ENCODE measurements around the gene SMAGP. TPM values are rescaled to one million over a fixed set of nuclear protein-coding genes. Genes with fewer than 3 reads are reported as not detected.
"Not testable (repeated sequence)": the region's sequence is repeated elsewhere in the genome, so short reads cannot be mapped to it uniquely, and the experiment has no call there.

Gene SMAGP
- total and polyA plus RNA-seq, 2 experiments from 2014 or later = 18.8 to 35.0 TPM

- no peak overlapping the region for H3K27ac ChIP-seq
- TF ChIP-seq EZH2 (IDR thresholded peaks at IDR 0.05; ENCODE audit: insufficient read depth, poor library complexity, severe bottlenecking) (no peak), EZH2phosphoT487 (IDR thresholded peaks at IDR 0.05; ENCODE audit: insufficient read depth, low read depth) (no peak)
- no peak overlapping the region for H3K4me2 ChIP-seq (ENCODE audit: unreplicated experiment)
- peaks cover 4% of the 10 kb centered on the region; the same call in 1 of the 2 replicates for H3F3A ChIP-seq (ENCODE audit: insufficient read depth)
- no peaks in the 10 kb centered on the region for H3K36me3 ChIP-seq (ENCODE audit: low read depth)
- in situ Hi-C loops (cut with MboI) = no loop called here
- H2AFZ ChIP-seq = no peak overlapping the region
- no peak for DNase-seq
- H3K4me1 ChIP-seq (ENCODE audit: insufficient read depth) = peaks cover 7% of the 10 kb centered on the region
- 94 to 100% methylated on average over 1 of the region's 1 CpG for WGBS, 2 experiments (ENCODE audit: low coverage in 1 of 2, low lambda C conversion rate in 2 of 2, missing lambda C conversion rate in 2 of 2)
- H3K9me2 ChIP-seq (ENCODE audit: insufficient read depth) = no peaks in the 10 kb centered on the region
- no peaks in the 10 kb centered on the region for H3K9me3 ChIP-seq (ENCODE audit: low read depth)
- no peaks in the 10 kb centered on the region for H4K20me1 ChIP-seq (ENCODE audit: insufficient read depth)
- H3K79me2 ChIP-seq (ENCODE audit: insufficient read depth) = no peaks in the 10 kb centered on the region
- no peaks in the 10 kb centered on the region for H3K27me3 ChIP-seq (replicated peaks; ENCODE audit: insufficient read depth)
- no peak overlapping the region for H3K4me3 ChIP-seq
- H3K9ac ChIP-seq = no peak overlapping the region
These were observed 4.9 kb upstream of the SMAGP start for GRCh38 chr12:51275088-51275487.

- Histone ChIP-seq H3K79me2 (ENCODE audit: insufficient read depth) (peaks cover 14% of the 10 kb centered on the region), H3K4me1 (ENCODE audit: insufficient read depth) (peaks cover 14% of the 10 kb centered on the region)
- 97 to 98% methylated on average over 7 of the region's 7 CpGs for WGBS, 2 experiments (ENCODE audit: low coverage in 1 of 2, low lambda C conversion rate in 2 of 2, missing lambda C conversion rate in 2 of 2)
- H3K4me3 ChIP-seq; in situ Hi-C loops (cut with MboI); H3K9me2 ChIP-seq (ENCODE audit: insufficient read depth); DNase-seq; H3K27me3 ChIP-seq (replicated peaks; ENCODE audit: insufficient read depth); H4K20me1 ChIP-seq (ENCODE audit: insufficient read depth); H3K9ac ChIP-seq; H3F3A ChIP-seq (ENCODE audit: insufficient read depth); H3K36me3 ChIP-seq (ENCODE audit: low read depth); H3K9me3 ChIP-seq (ENCODE audit: low read depth); H3K4me2 ChIP-seq (ENCODE audit: unreplicated experiment); H2AFZ ChIP-seq; H3K27ac ChIP-seq: not testable (repeated sequence)
These were observed 2.6 kb upstream of the SMAGP start for GRCh38 chr12:51272810-51273209.

- H3F3A ChIP-seq (ENCODE audit: insufficient read depth) = peaks cover 4% of the 10 kb centered on the region; the same call in 1 of the 2 replicates
- H3K27ac ChIP-seq = peak overlapping the region; percentile 78
- peak overlapping the region; percentile 92 for H3K4me2 ChIP-seq (ENCODE audit: unreplicated experiment)
- no peak for TF ChIP-seq EZH2 (IDR thresholded peaks at IDR 0.05; ENCODE audit: insufficient read depth, poor library complexity, severe bottlenecking)
- no peak for TF ChIP-seq EZH2phosphoT487 (IDR thresholded peaks at IDR 0.05; ENCODE audit: insufficient read depth, low read depth)
- no peaks in the 10 kb centered on the region for H3K9me2 ChIP-seq (ENCODE audit: insufficient read depth)
- WGBS, 2 experiments (ENCODE audit: low coverage in 1 of 2, low lambda C conversion rate in 2 of 2, missing lambda C conversion rate in 2 of 2) = 24 to 26% methylated on average over 9 of the region's 9 CpGs
- H2AFZ ChIP-seq = peak overlapping the region; percentile 89
- peak; percentile 92 for DNase-seq
- in situ Hi-C loops (cut with MboI) = no loop called here
- H3K4me3 ChIP-seq = peak overlapping the region; percentile 78
- H3K9ac ChIP-seq = peak overlapping the region; percentile 82
- H3K27me3 ChIP-seq (replicated peaks; ENCODE audit: insufficient read depth) = no peaks in the 10 kb centered on the region
- H3K36me3 ChIP-seq (ENCODE audit: low read depth) = no peaks in the 10 kb centered on the region
- H3K79me2 ChIP-seq (ENCODE audit: insufficient read depth) = peaks cover 32% of the 10 kb centered on the region
- no peaks in the 10 kb centered on the region for H3K9me3 ChIP-seq (ENCODE audit: low read depth)
- H3K4me1 ChIP-seq (ENCODE audit: insufficient read depth) = peaks cover 14% of the 10 kb centered on the region
- no peaks in the 10 kb centered on the region for H4K20me1 ChIP-seq (ENCODE audit: insufficient read depth)
These were observed 820 bp upstream of the SMAGP start for GRCh38 chr12:51270951-51271518.

- peaks cover 48% of the 10 kb centered on the region for H3K79me2 ChIP-seq (ENCODE audit: insufficient read depth)
- peak overlapping the region; percentile 80 for H3K4me2 ChIP-seq (ENCODE audit: unreplicated experiment)
- H3F3A ChIP-seq (ENCODE audit: insufficient read depth) = peaks cover 4% of the 10 kb centered on the region; the same call in 1 of the 2 replicates
- DNase-seq = peak; percentile 63
- H3K9ac ChIP-seq = peak overlapping the region; percentile 82
- TF ChIP-seq EZH2 (IDR thresholded peaks at IDR 0.05; ENCODE audit: insufficient read depth, poor library complexity, severe bottlenecking) (no peak), EZH2phosphoT487 (IDR thresholded peaks at IDR 0.05; ENCODE audit: insufficient read depth, low read depth) (no peak)
- H3K36me3 ChIP-seq (ENCODE audit: low read depth) = no peaks in the 10 kb centered on the region
- peak overlapping the region; percentile 78 for H3K4me3 ChIP-seq
- no peaks in the 10 kb centered on the region for H3K9me2 ChIP-seq (ENCODE audit: insufficient read depth)
- in situ Hi-C loops (cut with MboI) = loop anchor here (10.0 kb wide), 1 partner anchor 75 kb away; the partner anchor contains the start of gene CELA1
- peak overlapping the region; percentile 77 for H2AFZ ChIP-seq
- H3K4me1 ChIP-seq (ENCODE audit: insufficient read depth) = peaks cover 14% of the 10 kb centered on the region
- no peaks in the 10 kb centered on the region for H4K20me1 ChIP-seq (ENCODE audit: insufficient read depth)
- 31 to 33% methylated on average over 18 to 27 of the region's 59 CpGs for WGBS, 2 experiments (ENCODE audit: low coverage in 1 of 2, low lambda C conversion rate in 2 of 2, missing lambda C conversion rate in 2 of 2)
- no peaks in the 10 kb centered on the region for H3K27me3 ChIP-seq (replicated peaks; ENCODE audit: insufficient read depth)
- no peak overlapping the region for H3K27ac ChIP-seq
- no peaks in the 10 kb centered on the region for H3K9me3 ChIP-seq (ENCODE audit: low read depth)
These were observed 795 bp downstream of the SMAGP start for GRCh38 chr12:51269174-51270066.
